NCI-H446 treated with DMSO at 0.1 percent for 48 hours (cell line): Measurements from ENCODE around the gene WFDC6.
"Not testable (repeated sequence)": the region's sequence is repeated elsewhere in the genome, so short reads cannot be mapped to it uniquely, and the experiment has no call there.

Experiments
- DNase-seq: peaks from one replicate; lab custom pipeline; 2025; lab: John Stamatoyannopoulos, UW

WFDC6 gene

DNA sequence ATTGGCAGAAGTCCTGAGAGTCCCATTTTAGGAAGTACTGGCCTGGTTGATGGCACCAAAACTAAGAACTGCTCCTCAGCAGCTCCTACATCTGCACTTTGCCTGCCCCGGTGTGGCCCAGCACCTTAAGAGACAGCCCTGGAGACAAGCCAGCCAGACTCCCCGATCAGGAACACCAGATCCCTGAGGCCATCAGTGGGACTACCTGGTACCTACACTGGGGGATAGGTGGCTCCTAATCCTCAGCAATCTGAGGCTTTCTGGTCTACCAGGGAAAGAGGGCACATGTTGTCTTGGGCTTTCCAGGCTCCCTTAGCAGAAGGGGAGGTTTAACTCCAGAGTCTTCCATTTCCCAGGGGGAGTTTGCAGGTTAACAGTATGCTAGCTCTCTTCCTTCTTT lies at the start of gene WFDC6:
WFDC6 (minus strand) TSS at position 101 of the 400 bp plus-strand sequence; CDS start at position 26, 75 bp downstream.
- no peak for DNase-seq

DNA sequence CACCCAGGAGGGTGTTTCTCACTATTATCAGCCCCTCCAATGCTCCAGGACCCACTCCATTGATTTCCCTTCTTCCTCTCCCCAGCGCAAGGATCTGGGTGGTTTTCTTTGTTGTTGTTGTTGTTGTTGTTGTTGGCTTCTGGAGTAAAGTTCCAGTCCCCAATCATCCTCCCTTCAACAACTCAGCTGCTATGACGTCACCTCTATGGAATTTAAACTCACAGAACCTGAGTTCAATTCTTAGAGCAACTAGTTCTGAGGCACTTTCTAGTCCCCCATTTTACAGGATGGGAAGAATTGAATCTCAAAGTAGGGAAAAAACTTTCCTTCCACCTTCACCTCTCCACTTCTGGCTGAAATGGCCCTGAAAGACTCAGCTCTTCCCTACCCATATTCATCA lies 49.5 kb upstream of the WFDC6 start:
- no peak for DNase-seq

DNA sequence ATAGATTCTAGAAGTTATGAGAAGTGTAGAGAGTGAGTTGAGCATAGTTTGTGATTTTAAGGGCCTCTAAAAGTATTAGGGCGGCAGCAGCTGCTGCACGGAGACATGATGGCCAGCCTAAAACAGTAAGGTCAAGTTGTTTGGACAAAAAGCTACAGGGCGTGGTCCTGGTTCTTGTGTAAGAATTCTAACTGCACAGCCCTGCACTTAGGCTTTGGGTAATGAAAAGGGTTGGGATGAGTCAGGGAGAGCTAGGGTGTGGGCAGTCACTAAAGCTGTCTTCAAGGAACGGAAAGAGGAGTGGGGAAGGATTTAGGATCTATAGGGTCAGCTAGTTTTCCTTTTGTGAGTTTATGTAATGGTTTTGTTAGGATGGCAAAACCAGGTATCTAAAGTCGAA lies 46.7 kb upstream of the WFDC6 start:
- not testable (repeated sequence) for DNase-seq

DNA sequence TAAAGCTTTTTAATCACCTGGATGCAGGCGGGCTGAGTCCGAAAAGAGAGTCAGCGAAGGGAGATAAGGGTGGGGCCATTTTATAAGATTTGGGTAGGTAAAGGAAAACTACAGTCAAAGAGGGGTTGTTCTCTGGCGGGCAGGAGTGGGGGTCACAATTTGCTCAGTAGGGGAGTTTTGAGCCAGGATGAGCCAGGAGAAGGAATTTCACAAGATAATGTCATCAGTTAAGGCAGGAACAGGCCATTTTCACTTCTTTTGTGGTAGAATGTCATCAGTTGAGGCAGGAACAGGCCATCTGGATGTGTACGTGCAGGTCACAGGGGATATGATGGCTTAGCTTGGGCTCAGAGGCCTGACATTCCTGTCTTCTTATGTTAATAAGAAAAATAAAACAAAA lies 45.0 kb upstream of the WFDC6 start:
- DNase-seq: not testable (repeated sequence)

DNA sequence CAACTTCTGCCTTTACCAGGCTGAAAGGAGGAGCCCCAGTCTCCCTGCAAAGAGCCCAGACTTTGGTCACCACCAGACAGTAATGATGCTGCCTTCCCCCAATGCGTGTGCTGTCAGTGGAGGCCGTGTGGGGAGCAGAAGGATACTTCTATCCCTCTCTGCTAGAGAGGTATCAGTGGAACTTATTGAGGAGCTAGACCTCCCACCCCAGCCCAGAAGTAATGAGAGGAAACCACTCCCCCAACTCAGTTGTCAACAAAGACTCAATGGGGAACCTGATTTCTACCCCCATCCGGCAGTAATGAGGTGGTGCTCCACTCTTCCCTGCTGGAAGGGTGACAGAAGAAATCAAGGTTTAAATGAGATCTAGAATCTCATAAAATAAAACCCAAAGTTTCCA lies 44.2 kb upstream of the WFDC6 start:
- DNase-seq: no peak

DNA sequence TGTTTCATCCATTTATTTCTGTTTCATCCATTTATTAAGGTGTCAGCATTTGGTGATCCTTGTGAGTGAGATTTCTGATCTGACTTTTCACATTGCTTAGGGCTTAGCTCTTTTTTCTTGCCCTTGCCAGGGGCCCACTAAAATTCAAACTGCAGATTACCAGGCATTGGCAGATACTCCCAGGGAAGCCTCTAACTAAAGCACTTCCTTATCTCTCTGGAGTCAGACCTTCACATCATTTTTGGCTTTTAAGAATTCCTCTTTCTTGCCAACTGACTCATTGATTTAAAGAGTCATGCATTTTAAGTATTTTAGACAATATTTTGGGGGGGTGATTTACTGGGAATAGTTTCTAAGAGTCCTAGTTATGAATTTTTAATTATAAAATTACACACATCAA lies 42.4 kb upstream of the WFDC6 start:
- DNase-seq: no peak

DNA sequence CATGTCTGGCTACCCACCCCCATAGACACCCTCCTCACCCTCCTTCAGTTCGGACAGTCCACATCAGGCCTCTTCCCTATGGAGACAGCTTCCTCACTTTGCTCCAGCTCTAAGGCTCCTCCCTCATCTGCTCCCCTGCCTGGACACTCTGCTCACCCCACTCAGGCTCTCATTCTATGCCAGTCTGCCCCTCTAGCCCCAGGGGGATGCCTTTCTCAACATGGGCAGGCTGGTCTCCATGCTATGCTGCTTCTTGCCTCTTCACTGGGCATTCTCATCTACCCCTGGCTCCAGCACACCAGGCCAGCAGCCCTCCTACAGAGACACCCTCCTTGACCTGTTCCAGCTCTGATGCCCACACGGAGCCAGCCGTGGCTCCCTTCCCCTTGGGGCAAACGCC lies 39.9 kb upstream of the WFDC6 start, which contains the start of gene WFDC8:
WFDC8 (minus strand) TSS at position 101 of the 400 bp plus-strand sequence; CDS start at position 64, 37 bp downstream.
- DNase-seq: no peak

DNA sequence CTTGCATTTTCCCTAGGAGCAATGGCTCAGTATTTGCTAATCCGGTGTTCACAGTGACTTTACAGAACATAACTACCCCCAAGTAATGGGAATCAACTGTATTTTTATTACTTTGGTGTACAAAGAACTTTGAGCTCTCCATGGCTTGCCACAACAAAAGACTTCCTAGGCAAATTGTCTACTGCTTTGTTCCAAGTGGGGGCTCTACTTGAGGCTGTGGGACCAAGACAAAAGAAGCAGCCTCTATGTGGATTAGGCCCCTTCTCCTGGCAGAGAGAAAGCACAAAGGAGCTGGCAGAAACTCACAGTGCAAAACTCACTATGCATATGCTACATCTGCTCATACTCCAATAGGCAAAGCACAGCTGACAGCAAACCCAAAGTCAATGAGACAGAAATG lies 38.9 kb upstream of the WFDC6 start:
- no peak for DNase-seq

DNA sequence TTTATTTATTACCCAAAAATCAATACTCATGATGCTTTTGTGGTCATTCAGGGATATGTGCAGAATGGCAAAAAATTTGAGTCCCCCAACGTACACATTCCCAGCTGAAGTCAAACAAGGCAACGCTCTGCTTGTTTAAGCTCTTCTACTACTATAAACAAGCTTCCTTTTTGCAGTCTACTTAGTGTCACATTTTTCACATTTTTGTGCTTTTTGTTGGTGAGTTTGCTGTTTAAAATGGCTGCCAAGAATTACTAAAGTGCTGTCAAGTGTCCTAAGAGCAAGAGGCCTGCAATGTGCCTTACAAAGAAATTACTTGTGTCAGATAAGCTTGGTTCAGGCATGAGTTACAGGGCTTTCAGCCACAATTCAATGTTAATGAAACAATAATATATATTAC lies 37.7 kb upstream of the WFDC6 start:
- no peak for DNase-seq

DNA sequence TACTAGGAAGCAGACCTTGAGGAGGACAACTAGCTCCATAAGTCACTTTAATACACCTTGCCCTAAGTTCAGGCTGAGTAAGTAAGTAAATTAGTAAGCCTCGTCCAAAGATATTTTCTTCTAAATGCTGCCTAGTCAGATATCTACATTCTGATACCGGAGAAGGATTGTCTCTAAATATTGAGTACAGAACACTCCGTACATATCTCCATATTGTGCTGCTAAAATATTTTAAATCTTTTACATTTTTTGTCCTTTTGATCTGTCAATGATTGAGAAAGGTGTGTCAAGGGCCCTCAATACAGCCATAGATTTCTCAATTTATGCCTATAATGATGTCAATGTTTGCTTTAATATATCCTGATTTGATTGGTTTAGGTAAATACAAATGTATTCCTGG lies 36.6 kb upstream of the WFDC6 start:
- DNase-seq: no peak

DNA sequence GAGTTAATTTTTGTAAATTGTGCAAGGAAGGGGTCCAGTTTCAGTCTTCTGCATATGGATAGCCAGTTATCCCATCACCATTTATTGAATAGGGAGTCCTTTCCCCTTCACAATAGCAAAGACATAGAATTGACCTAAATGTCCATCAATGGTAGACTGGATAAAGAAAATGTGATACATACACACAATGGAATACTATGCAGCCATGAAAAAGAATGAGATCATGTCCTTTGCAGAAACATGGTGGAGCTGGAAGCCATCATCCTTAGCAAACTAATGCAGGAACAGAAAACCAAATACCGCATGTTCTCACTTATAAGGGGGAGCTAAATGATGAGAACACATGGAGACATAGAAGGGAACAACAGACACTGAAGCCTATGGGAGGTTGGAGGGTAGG lies 30.4 kb upstream of the WFDC6 start:
- DNase-seq: not testable (repeated sequence)

DNA sequence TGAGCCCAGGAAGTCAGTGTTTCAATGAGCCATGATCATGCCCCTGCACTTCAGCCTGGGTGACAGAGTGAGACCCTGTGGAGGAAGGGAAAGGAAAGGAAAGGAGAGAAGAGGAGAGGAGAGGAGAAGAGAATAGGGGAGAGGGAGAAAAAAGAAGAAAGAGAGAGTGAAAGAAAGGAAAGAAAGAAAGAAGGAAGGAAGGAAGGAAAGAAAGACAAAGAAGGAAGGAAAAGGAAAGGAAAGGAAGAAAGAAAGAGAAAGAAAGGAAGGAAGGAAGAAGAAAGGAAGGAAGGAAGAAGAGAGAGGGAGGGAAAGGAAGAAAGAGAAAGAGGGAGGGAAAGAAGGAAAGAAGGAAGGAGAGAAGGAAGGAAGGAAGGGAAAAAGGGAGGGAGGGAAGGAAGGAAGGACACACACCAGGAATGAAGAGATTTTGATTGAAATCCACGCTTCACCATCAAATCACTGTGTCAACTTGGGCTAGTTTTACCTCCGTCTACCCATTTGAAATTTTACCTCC lies 25.5 kb upstream of the WFDC6 start:
- no peak for DNase-seq

DNA sequence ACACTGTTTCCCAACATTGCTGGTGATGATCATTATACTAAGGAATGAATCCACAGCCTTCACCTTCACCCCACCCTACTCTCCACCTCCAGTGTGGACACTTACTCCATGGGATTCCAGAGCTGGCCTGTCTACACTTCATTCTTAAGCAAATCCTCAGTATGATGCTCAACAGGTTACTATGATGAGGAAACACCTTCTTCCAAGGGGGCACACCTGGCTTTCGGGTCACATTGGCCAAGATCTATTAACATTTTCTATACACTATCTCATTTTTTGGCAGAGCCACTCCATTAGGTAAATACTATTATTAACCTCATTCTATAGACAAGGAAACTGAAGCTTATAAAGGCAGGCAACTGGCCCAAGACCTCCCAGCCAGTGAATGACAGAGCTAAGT lies 15.9 kb upstream of the WFDC6 start:
- no peak for DNase-seq

DNA sequence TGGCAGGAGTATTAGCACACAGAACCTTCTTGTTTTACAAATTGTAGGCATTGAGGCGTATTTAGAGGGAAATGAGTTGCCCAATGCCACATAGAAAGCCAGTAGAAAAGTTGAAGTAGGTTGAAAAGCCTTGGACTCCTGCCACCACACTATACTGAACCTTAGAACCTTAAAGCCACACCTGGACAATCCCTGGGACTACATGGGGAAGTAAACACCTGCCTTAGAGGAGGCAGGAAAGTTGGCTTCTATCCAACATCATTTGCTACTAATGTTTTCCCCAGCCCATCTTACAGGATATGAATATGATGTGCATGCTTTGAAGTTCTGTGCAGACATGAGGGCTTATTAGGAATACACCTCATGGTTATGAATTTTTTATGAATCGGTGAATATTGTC lies 13.2 kb upstream of the WFDC6 start:
- no peak for DNase-seq

DNA sequence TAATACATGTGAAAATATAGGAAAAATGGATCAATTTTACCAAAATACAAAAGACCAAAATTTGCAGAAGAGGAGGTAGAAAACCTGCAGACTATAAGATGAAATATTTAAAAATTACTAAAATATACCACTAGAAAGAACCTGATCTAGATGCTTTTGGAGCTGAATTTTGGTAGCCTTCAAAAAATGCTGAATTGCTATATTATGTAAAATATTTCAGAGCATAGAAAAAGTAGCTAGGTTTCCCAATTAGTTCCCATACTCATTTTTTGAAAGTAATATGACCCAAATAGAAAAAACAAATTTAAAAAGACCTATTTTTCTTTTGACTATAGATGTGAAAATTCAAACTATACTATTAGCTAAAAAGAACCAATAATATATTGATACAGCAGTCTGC lies 11.5 kb upstream of the WFDC6 start:
- no peak for DNase-seq

DNA sequence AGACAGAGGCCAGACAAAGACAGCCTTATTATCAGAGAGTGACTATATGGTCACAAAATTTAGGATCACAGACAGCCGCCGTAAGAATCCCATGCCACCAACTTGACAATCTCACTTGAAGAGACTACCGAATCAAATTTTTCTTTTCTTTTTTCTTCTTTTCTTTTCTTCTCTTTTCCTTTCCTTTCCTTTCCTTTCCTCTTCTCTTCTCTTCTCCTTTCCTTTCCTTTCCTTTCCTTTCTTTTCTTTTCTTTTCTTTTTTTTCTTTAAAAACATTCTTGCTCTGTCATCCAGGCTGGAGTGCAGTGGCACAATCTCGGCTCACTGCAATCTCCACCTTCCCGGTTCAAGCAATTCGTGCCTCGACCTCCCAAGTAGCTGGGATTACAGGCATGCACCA lies 9.1 kb upstream of the WFDC6 start:
- no peak for DNase-seq

DNA sequence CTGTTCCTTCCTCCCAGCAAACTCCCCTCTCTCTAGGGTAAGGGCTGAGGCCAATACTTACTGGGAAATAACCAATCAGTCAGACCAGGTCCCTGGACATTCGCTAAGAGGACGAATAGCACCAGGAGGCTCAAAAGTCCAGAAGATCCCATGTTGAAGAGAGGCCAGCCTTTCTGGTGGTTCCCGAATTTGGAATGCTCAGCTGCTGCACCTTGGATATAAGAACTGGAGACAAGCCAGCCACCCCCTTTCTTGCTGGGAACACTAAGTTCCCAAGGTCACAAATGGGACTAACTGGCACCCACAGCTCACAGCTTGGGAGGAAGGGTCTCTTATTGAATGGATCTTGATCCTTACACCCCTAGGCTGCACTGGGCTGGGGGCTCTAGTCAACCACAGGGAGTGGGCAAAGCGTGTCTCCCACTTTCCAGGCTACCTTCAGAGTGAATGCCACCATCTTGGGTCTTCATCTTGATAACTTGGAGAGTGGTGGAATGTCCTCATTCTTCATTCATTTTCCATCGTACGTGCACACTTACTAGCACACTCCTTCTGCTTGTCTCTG lies 8.0 kb upstream of the WFDC6 start, which contains the start of gene EPPIN:
EPPIN (minus strand) TSS at position 196 of the 565 bp plus-strand sequence; CDS start at position 152, 44 bp downstream.
- DNase-seq: no peak

DNA sequence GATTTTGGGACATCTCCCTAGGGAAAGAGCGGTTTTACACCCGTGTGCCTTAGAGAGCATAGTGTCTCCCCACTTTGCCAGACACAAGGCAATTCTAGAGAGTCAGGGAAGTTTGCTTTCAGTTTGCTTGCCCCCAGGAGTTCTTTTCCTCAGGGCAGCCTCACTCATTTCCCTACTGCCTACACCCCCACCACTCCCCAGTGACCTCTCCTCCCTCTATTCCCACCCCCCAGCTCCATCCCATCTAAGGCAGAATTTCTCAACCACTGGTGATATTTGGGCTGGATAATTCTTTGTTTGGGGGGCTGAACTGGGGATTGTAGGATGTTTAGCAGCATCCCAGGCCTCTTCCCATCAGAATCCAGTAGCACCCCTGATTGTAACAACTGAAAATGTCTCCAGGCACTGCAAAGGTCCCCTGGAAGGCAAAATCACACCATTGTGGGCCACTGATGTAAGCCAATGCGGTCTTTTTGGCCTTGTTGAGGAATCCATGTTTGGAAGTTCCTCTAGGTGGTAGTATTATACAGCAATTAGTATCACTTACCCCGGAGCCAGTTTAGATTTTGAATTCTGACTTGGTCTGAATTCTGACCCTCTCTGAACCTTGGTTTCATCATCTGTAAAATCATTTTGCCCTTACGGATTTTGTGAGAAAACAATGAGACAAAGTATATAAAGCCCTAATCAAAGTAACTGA lies 6.6 kb upstream of the WFDC6 start:
- no peak for DNase-seq

DNA sequence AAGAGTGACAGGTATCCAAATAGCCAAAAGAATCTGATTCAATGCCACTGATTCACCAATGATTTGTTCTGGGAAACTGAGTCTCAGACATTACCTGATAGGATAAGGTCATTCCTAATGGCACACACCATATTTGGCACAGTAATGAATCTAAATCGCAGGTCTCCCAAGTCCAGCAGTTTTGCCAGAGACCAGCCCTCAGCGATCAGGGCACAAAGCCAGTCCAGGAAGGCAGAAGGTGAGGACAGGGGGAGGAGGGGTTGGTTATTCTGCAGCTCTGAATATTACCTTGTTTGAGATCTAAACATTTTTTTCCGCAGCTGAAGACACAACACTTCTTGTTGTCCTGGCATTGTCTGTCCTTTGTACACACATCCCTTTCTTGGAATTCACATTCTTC lies 6.1 kb upstream of the WFDC6 start:
- DNase-seq: no peak

DNA sequence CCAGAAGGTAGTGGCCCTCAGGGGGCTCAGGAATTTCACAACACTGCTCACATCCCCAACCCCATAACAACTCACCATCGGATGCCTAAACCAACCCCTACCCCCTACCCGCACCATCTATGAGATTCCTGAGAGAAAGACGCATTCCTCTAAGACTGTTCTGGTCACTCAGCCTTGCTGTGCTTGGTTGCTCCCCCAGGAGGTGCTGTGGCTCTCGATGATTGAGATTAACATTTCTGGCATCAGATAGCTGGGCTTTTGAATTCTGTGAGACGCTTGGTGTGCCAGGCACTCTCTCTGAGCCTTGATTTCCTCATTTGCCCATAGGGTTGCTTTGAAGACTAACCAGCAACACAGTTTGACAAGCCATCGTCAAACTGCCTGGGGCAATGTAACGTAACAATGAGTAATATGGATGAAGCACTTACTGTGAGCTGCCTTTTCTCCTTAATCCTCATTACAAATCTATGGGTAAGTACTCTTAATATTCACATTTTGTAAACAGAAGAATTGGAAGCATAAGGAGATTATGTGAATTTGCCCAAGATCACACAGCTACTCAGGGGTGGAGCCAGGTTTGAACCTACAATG lies 978 bp downstream of the WFDC6 start:
- DNase-seq: no peak

DNA sequence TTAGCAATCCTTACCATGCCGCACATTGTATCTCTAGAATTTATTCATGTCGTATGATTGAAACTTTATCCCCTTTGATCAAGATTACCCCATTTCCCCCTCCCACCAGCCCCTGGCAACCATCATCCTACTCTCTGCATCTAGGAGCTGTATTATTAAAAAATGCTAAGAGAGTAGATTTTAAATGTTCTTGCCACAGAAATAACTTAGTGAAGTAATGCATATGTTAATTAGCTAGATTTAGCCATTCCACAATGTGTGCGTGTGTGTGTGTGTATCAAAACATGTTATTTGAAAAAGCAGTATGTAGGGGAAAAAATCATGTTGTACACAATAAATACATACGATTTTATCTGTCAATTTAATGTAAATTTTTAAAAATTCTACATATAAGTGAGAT lies 12.0 kb downstream of the WFDC6 start:
- no peak for DNase-seq

DNA sequence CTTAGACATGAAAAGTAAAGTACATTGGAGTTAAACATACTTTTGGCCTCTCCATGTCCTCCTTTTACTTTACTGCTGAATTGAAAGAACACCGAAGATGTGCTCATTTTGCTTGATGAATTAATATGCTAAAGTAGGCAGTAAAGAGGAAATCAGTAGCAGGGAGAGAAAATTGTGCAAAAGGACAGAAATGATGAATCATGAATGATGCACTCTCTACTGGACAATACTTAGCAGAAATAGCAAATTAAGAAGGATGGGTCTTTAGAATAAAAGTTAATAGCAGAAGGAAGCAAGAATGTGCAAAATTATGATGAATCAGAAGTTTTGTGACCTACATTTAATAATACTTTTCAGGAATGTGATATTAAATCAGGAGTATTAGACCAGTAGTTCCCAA lies 15.5 kb downstream of the WFDC6 start:
- DNase-seq: no peak

DNA sequence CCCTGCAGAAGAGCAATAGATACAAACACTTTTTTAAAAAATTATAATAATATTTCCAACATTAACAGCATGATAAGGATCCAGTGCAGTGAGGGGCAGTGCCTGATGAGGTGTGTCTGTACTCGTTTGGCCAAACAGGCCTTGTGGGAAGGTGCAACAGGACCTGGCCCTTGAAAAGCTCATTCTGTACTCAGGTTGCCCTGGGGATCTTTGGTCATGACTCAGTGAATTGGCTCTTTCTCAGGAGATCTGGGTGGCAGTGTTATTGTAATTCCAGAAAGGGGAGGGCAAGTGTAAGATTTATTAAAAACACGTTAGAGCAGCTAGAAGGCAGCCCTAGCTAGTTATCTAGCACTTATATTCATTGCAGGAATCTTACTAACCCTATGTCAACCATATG lies 21.0 kb downstream of the WFDC6 start:
- DNase-seq: no peak
